IMR-90 (cell line): Measurements from ENCODE around the gene HERC5. TPM values are rescaled to one million over a fixed set of nuclear protein-coding genes. Genes with fewer than 3 reads are reported as not detected.

Experiments used
- ATAC-seq: fragments of 200-7000 bp; cut with Tn5 transposase; 2 replicates; pipeline ENCODE4 v1.9.1; 2020; ENCODE audit warnings: low read depth, mild to moderate bottlenecking, moderate library complexity
- BruUV-seq: library from RNA; stranded (reverse); fragments of 400-500 nt; replicated peaks from 2 replicates; lab custom pipeline; 2021; lab: Mats Ljungman, UMichigan
- CTCF ChIA-PET: fragments of 300-600 bp; formaldehyde crosslinking; extraction: SDS; loops from one replicate; lab custom pipeline; 2021; ENCODE audit warnings: antibody characterized with exemption; lab: Yijun Ruan, JAX
- POLR2A ChIA-PET: fragments of 300-600 bp; sonication (Branson Sonifier 250); formaldehyde crosslinking; loops from one replicate; lab custom pipeline; 2022; ENCODE audit warnings: antibody characterized with exemption; ENCODE audit not compliant: unreplicated experiment; lab: Charles Lee
- DNase-seq: peaks from one replicate; pipeline ENCODE4 v3.0.0; 2013
- H2AFZ ChIP-seq: replicated peaks from 2 replicates; pipeline ENCODE3; 2013; ENCODE audit warnings: low read length, mild to moderate bottlenecking; ENCODE audit not compliant: poor library complexity
- H2AK5ac ChIP-seq: 2 replicates; pipeline ENCODE4 v1.6.1; 2013; ENCODE audit warnings: low read depth, low read length, inconsistent platforms
- H2AK9ac ChIP-seq: replicated peaks from 2 replicates; pipeline ENCODE3; 2013; ENCODE audit warnings: mild to moderate bottlenecking, low read depth, low read length, moderate library complexity; ENCODE audit not compliant: poor library complexity
- H2BK120ac ChIP-seq: 2 replicates; pipeline ENCODE4 v1.6.1; 2013; ENCODE audit warnings: low read depth, low read length, inconsistent platforms
- H2BK15ac ChIP-seq: 3 replicates; pipeline ENCODE4 v1.6.1; 2013; ENCODE audit warnings: low read depth, low read length, inconsistent platforms
- H2BK20ac ChIP-seq: 2 replicates; pipeline ENCODE4 v1.6.1; 2013; ENCODE audit warnings: low read depth, mild to moderate bottlenecking, inconsistent platforms, low read length, moderate library complexity
- H2BK5ac ChIP-seq: 2 replicates; pipeline ENCODE4 v1.6.1; 2013; ENCODE audit warnings: mild to moderate bottlenecking, low read depth, low read length, inconsistent platforms; ENCODE audit not compliant: poor library complexity, severe bottlenecking
- H3K14ac ChIP-seq: replicated peaks from 2 replicates; pipeline ENCODE4 v1.6.1; 2013; ENCODE audit warnings: low read depth, low read length, inconsistent platforms
- H3K18ac ChIP-seq: 2 replicates; pipeline ENCODE4 v1.6.1; 2013; ENCODE audit warnings: low read depth, low read length, control low read depth
- H3K23ac ChIP-seq: 2 replicates; pipeline ENCODE4 v1.6.1; 2013; ENCODE audit warnings: low read depth, low read length, inconsistent platforms
- H3K27ac ChIP-seq: 2 replicates; pipeline ENCODE4 v1.5.1; 2013; ENCODE audit warnings: mild to moderate bottlenecking, control low read depth, low read length; ENCODE audit not compliant: insufficient read depth
- H3K27me3 ChIP-seq: 2 replicates; pipeline ENCODE4 v1.6.1; 2013; ENCODE audit warnings: low read length; ENCODE audit not compliant: control insufficient read depth, insufficient read depth
- H3K36me3 ChIP-seq: 2 replicates; pipeline ENCODE4 v1.6.1; 2013; ENCODE audit warnings: low read length, mixed read lengths; ENCODE audit not compliant: control insufficient read depth, insufficient read depth
- H3K4ac ChIP-seq: 2 replicates; pipeline ENCODE4 v1.6.1; 2013; ENCODE audit warnings: low read depth, low read length, inconsistent platforms
- H3K4me1 ChIP-seq: 2 replicates; pipeline ENCODE4 v1.6.1; 2013; ENCODE audit warnings: low read length, mixed read lengths; ENCODE audit not compliant: control insufficient read depth, insufficient read depth
- H3K4me2 ChIP-seq: 2 replicates; pipeline ENCODE4 v1.6.1; 2013; ENCODE audit warnings: low read depth, mild to moderate bottlenecking, control low read depth, low read length, moderate library complexity
- H3K4me3 ChIP-seq: 2 replicates; pipeline ENCODE4 v1.5.1; 2013; ENCODE audit warnings: low read depth, mild to moderate bottlenecking, control low read depth, low read length, moderate library complexity; ENCODE audit not compliant: insufficient read depth
- H3K56ac ChIP-seq: 2 replicates; pipeline ENCODE4 v1.6.1; 2013; ENCODE audit warnings: low read length, inconsistent platforms; ENCODE audit not compliant: insufficient read depth; ENCODE audit errors: extremely low read depth
- H3K79me1 ChIP-seq, 2 experiments: 2 replicates each; pipeline ENCODE4 v1.6.1; 2013; ENCODE audit warnings: low read length in 2 of 2, inconsistent platforms in 1 of 2, low read depth in 1 of 2
- H3K9ac ChIP-seq: 2 replicates; pipeline ENCODE4 v1.6.1; 2013; ENCODE audit warnings: low read depth, low read length, control low read depth
- H3K9me1 ChIP-seq: 2 replicates; pipeline ENCODE4 v1.6.1; 2013; ENCODE audit warnings: low read length, inconsistent platforms; ENCODE audit not compliant: insufficient read depth
- H3K9me3 ChIP-seq: 2 replicates; pipeline ENCODE4 v1.6.1; 2013; ENCODE audit warnings: low read length; ENCODE audit not compliant: control insufficient read depth, insufficient read depth
- H4K20me1 ChIP-seq: 2 replicates; pipeline ENCODE4 v1.6.1; 2013; ENCODE audit warnings: low read length, inconsistent platforms; ENCODE audit not compliant: insufficient read depth
- H4K5ac ChIP-seq: 2 replicates; pipeline ENCODE4 v1.6.1; 2013; ENCODE audit warnings: mild to moderate bottlenecking, low read depth, low read length, control low read depth
- H4K8ac ChIP-seq, 2 experiments: 2 replicates each; pipeline ENCODE4 v1.6.1; 2013; ENCODE audit warnings: low read depth in 2 of 2, low read length in 2 of 2, control low read depth in 1 of 2, inconsistent platforms in 1 of 2
- H4K91ac ChIP-seq: 2 replicates; pipeline ENCODE4 v1.6.1; 2013; ENCODE audit warnings: low read depth, low read length, inconsistent platforms; ENCODE audit not compliant: insufficient read depth
- BHLHE40 ChIP-seq: fragments of 150-350 bp; IDR thresholded peaks from 2 replicates; pipeline ENCODE4 v1.6.1; 2016; ENCODE audit warnings: mild to moderate bottlenecking, low read depth, low read length
- CEBPB ChIP-seq: IDR thresholded peaks from 2 replicates; pipeline ENCODE4 v1.6.1; 2012; ENCODE audit warnings: low read depth, low read length, improper control_type of control experiment
- FOS ChIP-seq: fragments of 150-350 bp; IDR thresholded peaks from 2 replicates; pipeline ENCODE4 v1.6.1; 2016; ENCODE audit warnings: low read depth, low read length
- MAFK ChIP-seq: IDR thresholded peaks from 2 replicates; pipeline ENCODE4 v1.6.1; 2012; ENCODE audit warnings: low read depth, low read length, improper control_type of control experiment
- MAZ ChIP-seq: IDR thresholded peaks from 2 replicates; pipeline ENCODE4 v1.6.1; 2012; ENCODE audit warnings: low read depth, mild to moderate bottlenecking, low read length, improper control_type of control experiment, moderate library complexity, borderline replicate concordance
- MXI1 ChIP-seq: IDR thresholded peaks from 2 replicates; pipeline ENCODE4 v1.6.1; 2012; ENCODE audit warnings: low read depth, mild to moderate bottlenecking, low read length, moderate library complexity, borderline replicate concordance
- NFE2L2 ChIP-seq: fragments of 150-350 bp; IDR thresholded peaks from 2 replicates; pipeline ENCODE4 v1.6.1; 2016; ENCODE audit warnings: low read depth, mild to moderate bottlenecking, low read length
- RAD21 ChIP-seq: IDR thresholded peaks from 2 replicates; pipeline ENCODE4 v1.6.1; 2012; ENCODE audit warnings: low read length, improper control_type of control experiment
- RFX5 ChIP-seq: IDR thresholded peaks from 2 replicates; pipeline ENCODE4 v1.8.0; 2012; ENCODE audit warnings: low read depth, mild to moderate bottlenecking, low read length, moderate library complexity
- SMC3 ChIP-seq: fragments of 150-350 bp; IDR thresholded peaks from 2 replicates; pipeline ENCODE4 v1.6.1; 2016; ENCODE audit warnings: low read depth, mild to moderate bottlenecking, antibody characterized with exemption, low read length, moderate library complexity
- dilution Hi-C: fragments of 300-500 bp; cut with HindIII; formaldehyde crosslinking; loops from one replicate; pipeline ENCODE4 v1.14.3; 2018; ENCODE audit warnings: low sequenced_read_pairs; ENCODE audit not compliant: unreplicated experiment
- in situ Hi-C: fragments of 300-500 bp; cut with MboI; formaldehyde crosslinking; loops from 3 replicates; pipeline ENCODE4 v1.14.3; 2019; ENCODE audit warnings: low sequenced_read_pairs, inconsistent platforms, mixed read lengths
- intact Hi-C: fragments of 100-400 bp; cut with micrococcal nuclease; formaldehyde crosslinking; loops from 2 replicates; pipeline ENCODE4 v1.10.0; 2022
- polyA plus RNA-seq, 3 experiments: library from polyadenylated mRNA; depleted of rRNA; stranded (reverse); fragments of >200 nt; gene quantifications; 2 replicates each; pipeline ENCODE4 v1.2.3, GENCODE V29; 2012; ENCODE audit warnings: low replicate concordance in 1 of 3
- total RNA-seq: library from RNA; depleted of rRNA; stranded (reverse); fragments of >200 nt; gene quantifications from 2 replicates; pipeline ENCODE4 v1.2.3, GENCODE V29; 2012
- TF ChIP-seq, protein P1 (sequence below): fragments of 150-350 bp; IDR thresholded peaks from 2 replicates; pipeline ENCODE4 v1.6.1; 2016; ENCODE audit warnings: low read depth, mild to moderate bottlenecking, low read length, moderate library complexity, borderline replicate concordance
- TF ChIP-seq, protein P2 (sequence below): conservative IDR thresholded peaks from 2 replicates; pipeline ENCODE4 v1.5.1; 2012; ENCODE audit warnings: mild to moderate bottlenecking, low read depth, low read length, improper control_type of control experiment
- TF ChIP-seq, protein P3 (sequence below): fragments of 150-350 bp; IDR thresholded peaks from 2 replicates; pipeline ENCODE4 v1.6.1; 2017; ENCODE audit warnings: mild to moderate bottlenecking, antibody characterized with exemption, low read length, low read depth

The HERC5 gene
- total and polyA plus RNA-seq, 2 of the 4 experiments (the other 2 are of a cell fraction): under 0.01 TPM; not detected in 1

DNA sequence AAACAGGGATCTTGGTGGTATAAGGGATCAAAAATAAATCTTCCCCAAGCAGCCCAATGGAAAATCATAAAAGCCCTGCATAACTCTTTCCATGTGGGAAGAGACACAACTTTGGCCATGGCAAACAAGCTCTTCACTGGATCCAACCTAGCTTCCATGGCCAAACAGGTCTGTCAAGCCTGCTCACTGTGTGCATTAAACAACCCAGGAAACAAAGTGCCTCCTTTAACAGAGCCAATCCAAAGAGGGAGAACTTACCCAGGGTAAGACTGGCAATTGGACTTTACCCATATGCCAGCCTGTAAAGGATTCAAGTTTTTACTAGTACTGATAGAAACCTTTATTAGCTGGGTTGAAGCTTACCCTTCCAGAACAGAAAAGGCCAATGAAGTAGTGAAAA, 7.6 kb upstream of the HERC5 start:
- Histone ChIP-seq H4K8ac (no peak overlapping the region), H2AK5ac (no peak overlapping the region), H3K56ac (no peak overlapping the region), H4K20me1 (no peaks in the 10 kb centered on the region), H2BK15ac (no peak overlapping the region), H2BK5ac (no peak overlapping the region), H3K9me3 (no peaks in the 10 kb centered on the region), H3K18ac (no peak overlapping the region), H2BK20ac (no peak overlapping the region), H2AK9ac (no peak overlapping the region), H3K9ac (no peak overlapping the region), H3K23ac (no peak overlapping the region), H4K91ac (no peak overlapping the region), H2BK120ac (no peak overlapping the region), H3K9me1 (no peaks in the 10 kb centered on the region), H3K4ac (no peak overlapping the region), H3K4me1 (no peaks in the 10 kb centered on the region), H3K27ac (no peak overlapping the region), H3K14ac (no peak overlapping the region), H3K4me2 (no peak overlapping the region), H3K27me3 (peaks cover 2% of the 10 kb centered on the region), H3K4me3 (no peak overlapping the region), H3K36me3 (no peaks in the 10 kb centered on the region), H4K5ac (no peak overlapping the region), H2AFZ (no peak overlapping the region), H3K79me1 (no peaks in the 10 kb centered on the region)
- BruUV-seq: no TSS peak
- TF ChIP-seq CEBPB (no peak), RAD21 (no peak), RFX5 (no peak), NFE2L2 (no peak), FOS (no peak), MAFK (no peak), SMC3 (no peak), BHLHE40 (no peak), MAZ (no peak), MXI1 (no peak)
- TF ChIP-seq, protein P1, sequence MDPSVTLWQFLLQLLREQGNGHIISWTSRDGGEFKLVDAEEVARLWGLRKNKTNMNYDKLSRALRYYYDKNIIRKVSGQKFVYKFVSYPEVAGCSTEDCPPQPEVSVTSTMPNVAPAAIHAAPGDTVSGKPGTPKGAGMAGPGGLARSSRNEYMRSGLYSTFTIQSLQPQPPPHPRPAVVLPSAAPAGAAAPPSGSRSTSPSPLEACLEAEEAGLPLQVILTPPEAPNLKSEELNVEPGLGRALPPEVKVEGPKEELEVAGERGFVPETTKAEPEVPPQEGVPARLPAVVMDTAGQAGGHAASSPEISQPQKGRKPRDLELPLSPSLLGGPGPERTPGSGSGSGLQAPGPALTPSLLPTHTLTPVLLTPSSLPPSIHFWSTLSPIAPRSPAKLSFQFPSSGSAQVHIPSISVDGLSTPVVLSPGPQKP: no peak
- TF ChIP-seq, protein P2, sequence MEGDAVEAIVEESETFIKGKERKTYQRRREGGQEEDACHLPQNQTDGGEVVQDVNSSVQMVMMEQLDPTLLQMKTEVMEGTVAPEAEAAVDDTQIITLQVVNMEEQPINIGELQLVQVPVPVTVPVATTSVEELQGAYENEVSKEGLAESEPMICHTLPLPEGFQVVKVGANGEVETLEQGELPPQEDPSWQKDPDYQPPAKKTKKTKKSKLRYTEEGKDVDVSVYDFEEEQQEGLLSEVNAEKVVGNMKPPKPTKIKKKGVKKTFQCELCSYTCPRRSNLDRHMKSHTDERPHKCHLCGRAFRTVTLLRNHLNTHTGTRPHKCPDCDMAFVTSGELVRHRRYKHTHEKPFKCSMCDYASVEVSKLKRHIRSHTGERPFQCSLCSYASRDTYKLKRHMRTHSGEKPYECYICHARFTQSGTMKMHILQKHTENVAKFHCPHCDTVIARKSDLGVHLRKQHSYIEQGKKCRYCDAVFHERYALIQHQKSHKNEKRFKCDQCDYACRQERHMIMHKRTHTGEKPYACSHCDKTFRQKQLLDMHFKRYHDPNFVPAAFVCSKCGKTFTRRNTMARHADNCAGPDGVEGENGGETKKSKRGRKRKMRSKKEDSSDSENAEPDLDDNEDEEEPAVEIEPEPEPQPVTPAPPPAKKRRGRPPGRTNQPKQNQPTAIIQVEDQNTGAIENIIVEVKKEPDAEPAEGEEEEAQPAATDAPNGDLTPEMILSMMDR: no peak
- TF ChIP-seq, protein P3, sequence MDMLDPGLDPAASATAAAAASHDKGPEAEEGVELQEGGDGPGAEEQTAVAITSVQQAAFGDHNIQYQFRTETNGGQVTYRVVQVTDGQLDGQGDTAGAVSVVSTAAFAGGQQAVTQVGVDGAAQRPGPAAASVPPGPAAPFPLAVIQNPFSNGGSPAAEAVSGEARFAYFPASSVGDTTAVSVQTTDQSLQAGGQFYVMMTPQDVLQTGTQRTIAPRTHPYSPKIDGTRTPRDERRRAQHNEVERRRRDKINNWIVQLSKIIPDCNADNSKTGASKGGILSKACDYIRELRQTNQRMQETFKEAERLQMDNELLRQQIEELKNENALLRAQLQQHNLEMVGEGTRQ: no peak
- dilution Hi-C loops: no loop called here
- ChIA-PET CTCF (no interaction called here), POLR2A (no interaction called here)
- DNase-seq: no peak
- intact Hi-C loops: no loop called here
- ATAC-seq: no peak
- in situ Hi-C loops: no loop called here
